GM12873 (cell line): ENCODE measurements around the gene IL22RA1.

Experiments
- TF ChIP-seq, protein P1 (sequence below): IDR thresholded peaks from 2 replicates; pipeline ENCODE4 v1.5.1; 2012; ENCODE audit warnings: low read depth, mild to moderate bottlenecking, moderate library complexity, low read length, control low read depth; ENCODE audit not compliant: insufficient read depth; ENCODE audit errors: missing control alignments

The IL22RA1 gene

DNA sequence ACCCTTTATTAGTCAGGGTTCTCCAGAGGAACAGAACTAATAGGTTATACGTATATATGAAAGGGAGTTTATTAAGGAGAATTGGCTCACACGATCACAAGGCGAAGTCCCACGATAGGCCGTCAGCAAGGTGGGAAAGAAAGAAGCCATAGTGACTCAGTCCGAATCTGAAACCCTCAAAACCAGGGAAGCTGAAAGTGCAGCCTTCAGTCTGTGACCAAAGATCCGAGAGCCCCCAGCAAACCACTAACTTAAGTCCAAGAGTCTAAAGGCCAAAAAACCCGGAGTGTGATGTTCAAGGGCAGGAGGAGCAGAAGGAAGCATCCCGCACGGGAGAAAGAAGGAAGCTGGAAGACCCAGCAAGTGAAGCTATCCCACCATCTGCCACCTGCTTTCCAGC, 34.2 kb upstream of the IL22RA1 start:
- TF ChIP-seq, protein P1, sequence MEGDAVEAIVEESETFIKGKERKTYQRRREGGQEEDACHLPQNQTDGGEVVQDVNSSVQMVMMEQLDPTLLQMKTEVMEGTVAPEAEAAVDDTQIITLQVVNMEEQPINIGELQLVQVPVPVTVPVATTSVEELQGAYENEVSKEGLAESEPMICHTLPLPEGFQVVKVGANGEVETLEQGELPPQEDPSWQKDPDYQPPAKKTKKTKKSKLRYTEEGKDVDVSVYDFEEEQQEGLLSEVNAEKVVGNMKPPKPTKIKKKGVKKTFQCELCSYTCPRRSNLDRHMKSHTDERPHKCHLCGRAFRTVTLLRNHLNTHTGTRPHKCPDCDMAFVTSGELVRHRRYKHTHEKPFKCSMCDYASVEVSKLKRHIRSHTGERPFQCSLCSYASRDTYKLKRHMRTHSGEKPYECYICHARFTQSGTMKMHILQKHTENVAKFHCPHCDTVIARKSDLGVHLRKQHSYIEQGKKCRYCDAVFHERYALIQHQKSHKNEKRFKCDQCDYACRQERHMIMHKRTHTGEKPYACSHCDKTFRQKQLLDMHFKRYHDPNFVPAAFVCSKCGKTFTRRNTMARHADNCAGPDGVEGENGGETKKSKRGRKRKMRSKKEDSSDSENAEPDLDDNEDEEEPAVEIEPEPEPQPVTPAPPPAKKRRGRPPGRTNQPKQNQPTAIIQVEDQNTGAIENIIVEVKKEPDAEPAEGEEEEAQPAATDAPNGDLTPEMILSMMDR: no peak

DNA sequence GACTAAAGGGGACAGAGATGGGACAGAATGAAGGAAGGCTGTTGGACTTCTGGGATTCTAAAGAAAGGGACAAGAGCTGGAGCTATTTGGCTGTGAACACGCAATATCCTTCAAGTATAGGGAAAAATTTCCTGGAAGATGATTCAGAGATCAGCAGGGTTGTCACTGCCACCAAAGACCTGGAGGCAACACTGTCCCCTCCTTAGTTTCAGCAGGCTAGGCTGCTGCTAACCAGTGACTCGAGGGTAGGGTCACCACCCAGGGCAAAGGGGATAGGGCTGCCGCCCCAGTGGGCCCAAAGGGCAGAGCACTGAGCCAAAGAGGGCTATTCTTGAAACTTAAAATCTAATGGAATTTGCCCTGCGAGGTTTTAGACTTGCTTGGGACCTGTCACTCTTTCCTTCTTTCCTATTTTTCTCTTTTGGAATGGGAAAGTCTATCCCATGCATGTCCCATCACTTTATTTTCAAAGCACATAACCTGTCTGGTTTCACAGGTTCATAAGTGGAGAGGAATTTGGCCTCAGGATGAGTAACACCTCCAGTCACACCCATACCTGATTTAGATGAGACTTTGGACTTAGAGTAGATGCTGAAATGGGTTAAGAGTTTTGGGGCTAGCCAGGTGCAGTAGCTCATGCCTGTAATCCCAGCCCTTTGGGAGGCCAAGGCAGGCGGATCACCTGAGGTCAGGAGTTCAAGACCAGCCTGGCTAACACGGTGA, 32.3 kb upstream of the IL22RA1 start:
- TF ChIP-seq, protein P1: no peak

GRCh38 chr1:24173638-24174575, 31.0 kb upstream of the IL22RA1 start:
- TF ChIP-seq, protein P1: no peak

DNA sequence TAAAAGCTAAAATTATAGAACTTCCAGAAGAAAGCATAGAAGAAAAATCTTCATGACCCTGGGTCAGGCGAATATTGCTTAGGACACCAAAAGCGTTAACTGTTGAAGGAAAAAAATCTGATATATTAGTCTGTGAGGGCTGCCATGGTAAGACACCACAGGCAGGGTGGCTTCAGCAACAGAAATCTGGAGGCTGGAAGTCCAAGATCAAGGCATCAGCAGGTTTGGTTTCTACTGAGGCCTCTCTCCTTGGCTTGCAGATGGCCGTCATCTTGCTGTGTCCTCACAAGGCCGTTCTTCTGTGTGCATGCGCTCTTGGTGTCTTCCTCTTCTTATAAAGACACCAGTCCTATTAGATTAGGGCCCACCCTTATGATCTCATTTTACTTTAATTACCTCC, 29.7 kb upstream of the IL22RA1 start:
- TF ChIP-seq, protein P1: no peak

- TF ChIP-seq, protein P1: no peak
Observed at GRCh38 chr1:24169286-24169685, 26.3 kb upstream of the IL22RA1 start.

DNA sequence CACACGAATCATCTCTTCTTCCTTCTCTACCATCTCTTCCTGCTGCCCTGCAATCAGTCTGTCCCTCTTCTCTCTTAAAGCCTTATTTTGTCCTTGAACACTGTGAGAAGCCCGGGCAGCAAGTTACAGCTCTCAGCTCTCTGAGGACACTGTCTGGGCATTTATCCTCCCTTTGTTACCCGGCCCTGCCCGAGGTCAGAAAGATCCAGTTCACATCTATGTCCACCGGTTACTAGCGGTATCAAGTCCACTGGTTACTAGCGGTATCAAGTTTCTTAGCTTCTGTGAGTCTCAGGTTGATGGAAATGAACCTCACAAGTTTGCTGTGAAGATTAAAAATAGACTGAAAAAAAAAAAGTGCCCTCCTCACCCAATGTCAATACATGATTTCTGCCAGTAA, 25.3 kb upstream of the IL22RA1 start:
- TF ChIP-seq, protein P1: no peak

- TF ChIP-seq, protein P1: no peak
Observed at GRCh38 chr1:24167008-24167407, 24.1 kb upstream of the IL22RA1 start.
